Activated T-helper 2 cell treated with anti-CD3 and anti-CD28 coated beads, Interferon-gamma antibody, Interleukin-2, Interleukin-4, amounts not matched to agents 10 μg/mL and 5 μg/mL and 100 μg/mL, durations not matched to agents 14 hours and 24 hours and 36 hours (primary cell): ENCODE measurements around the gene EEPD1. TPM values are rescaled to one million over a fixed set of nuclear protein-coding genes. Genes with fewer than 3 reads are reported as not detected.
"Not testable (repeated sequence)": the region's sequence is repeated elsewhere in the genome, so short reads cannot be mapped to it uniquely, and the experiment has no call there.

ENCODE experiments used
- DNase-seq: peaks from one replicate; pipeline ENCODE4 v3.0.0; 2021; ENCODE audit warnings: low spot score
- H3K27ac Mint-ChIP-seq: one replicate; pipeline ENCODE4 v1.8.0; 2021; ENCODE audit warnings: mixed read lengths
- H3K27me3 Mint-ChIP-seq: one replicate; pipeline ENCODE4 v1.8.0; 2021; ENCODE audit warnings: low read depth, mixed read lengths
- H3K36me3 Mint-ChIP-seq: one replicate; pipeline ENCODE4 v1.8.0; 2021; ENCODE audit warnings: low read depth, mixed read lengths
- H3K4me1 Mint-ChIP-seq: one replicate; pipeline ENCODE4 v1.8.0; 2021; ENCODE audit warnings: low read depth, mixed read lengths
- H3K4me3 Mint-ChIP-seq: one replicate; pipeline ENCODE4 v1.8.0; 2021; ENCODE audit warnings: low read depth, mild to moderate bottlenecking, moderate library complexity, mixed read lengths
- H3K9me3 Mint-ChIP-seq: one replicate; pipeline ENCODE4 v1.8.0; 2021; ENCODE audit warnings: mixed read lengths
- intact Hi-C: fragments of 100-400 bp; cut with micrococcal nuclease; formaldehyde crosslinking; loops from one replicate; pipeline ENCODE4 v1.15.1; 2023
- total RNA-seq: library from RNA; stranded (reverse); gene quantifications from 2 replicates; pipeline ENCODE4 v1.2.3, GENCODE V29; 2022

Gene EEPD1
- total RNA-seq, 1 donor from 2014 or later, result 0.57 TPM

- no peaks in the 10 kb centered on the region for H3K4me1 Mint-ChIP-seq
Observed at GRCh38 chr7:36227223-36227622, 74.2 kb downstream of the EEPD1 start.

GRCh38 chr7:36228039-36228438 is 75.0 kb downstream of the EEPD1 start:
- Mint-ChIP-seq H3K4me3 (no peak overlapping the region), H3K36me3 (no peaks in the 10 kb centered on the region), H3K4me1 (no peaks in the 10 kb centered on the region), H3K27me3 (peaks cover 5% of the 10 kb centered on the region), H3K9me3 (no peaks in the 10 kb centered on the region), H3K27ac (no peak overlapping the region)
- intact Hi-C loops, result no loop called here
- no peak for DNase-seq

More at GRCh38 chr7:36227223-36227622, 74.2 kb downstream of the EEPD1 start:
- Mint-ChIP-seq H3K4me3 (no peak overlapping the region), H3K9me3 (no peaks in the 10 kb centered on the region), H3K27me3 (peaks cover 5% of the 10 kb centered on the region), H3K36me3 (no peaks in the 10 kb centered on the region), H3K27ac (no peak overlapping the region)
- intact Hi-C loops, result no loop called here
- no peak for DNase-seq

- Mint-ChIP-seq H3K27ac (no peak overlapping the region), H3K9me3 (no peaks in the 10 kb centered on the region), H3K27me3 (no peaks in the 10 kb centered on the region), H3K4me1 (no peaks in the 10 kb centered on the region), H3K4me3 (no peak overlapping the region), H3K36me3 (no peaks in the 10 kb centered on the region)
- DNase-seq, result no peak
- intact Hi-C loops, result no loop called here
Observed at GRCh38 chr7:36231406-36231805, 78.4 kb downstream of the EEPD1 start.

GRCh38 chr7:36232555-36232954 is 79.5 kb downstream of the EEPD1 start:
- H3K9me3 Mint-ChIP-seq, result no peaks in the 10 kb centered on the region
- H3K27me3 Mint-ChIP-seq, result no peaks in the 10 kb centered on the region
- H3K36me3 Mint-ChIP-seq, result no peaks in the 10 kb centered on the region
- no peaks in the 10 kb centered on the region for H3K4me1 Mint-ChIP-seq
- no peak overlapping the region for H3K4me3 Mint-ChIP-seq
- H3K27ac Mint-ChIP-seq, result no peak overlapping the region
- DNase-seq, result no peak
- intact Hi-C loops, result no loop called here

- Mint-ChIP-seq H3K9me3 (no peaks in the 10 kb centered on the region), H3K36me3 (no peaks in the 10 kb centered on the region), H3K4me1 (no peaks in the 10 kb centered on the region), H3K27ac (no peak overlapping the region), H3K4me3 (no peak overlapping the region), H3K27me3 (no peaks in the 10 kb centered on the region)
- no peak for DNase-seq
- intact Hi-C loops, result no loop called here
Observed at GRCh38 chr7:36232971-36233550, 80.0 kb downstream of the EEPD1 start.

- H3K4me1 Mint-ChIP-seq, result no peaks in the 10 kb centered on the region
Observed at GRCh38 chr7:36236073-36236472, 83.0 kb downstream of the EEPD1 start.

GRCh38 chr7:36238138-36238537 is 85.1 kb downstream of the EEPD1 start:
- no peak for DNase-seq
- Mint-ChIP-seq H3K27me3 (no peaks in the 10 kb centered on the region), H3K4me3 (no peak overlapping the region), H3K27ac (no peak overlapping the region), H3K9me3 (no peaks in the 10 kb centered on the region), H3K4me1 (no peaks in the 10 kb centered on the region), H3K36me3 (no peaks in the 10 kb centered on the region)
- intact Hi-C loops, result no loop called here

More at GRCh38 chr7:36236073-36236472, 83.0 kb downstream of the EEPD1 start:
- H3K36me3 Mint-ChIP-seq, result no peaks in the 10 kb centered on the region
- intact Hi-C loops, result no loop called here
- H3K27ac Mint-ChIP-seq, result no peak overlapping the region
- no peak overlapping the region for H3K4me3 Mint-ChIP-seq
- H3K9me3 Mint-ChIP-seq, result no peaks in the 10 kb centered on the region
- no peak for DNase-seq
- H3K27me3 Mint-ChIP-seq, result no peaks in the 10 kb centered on the region

GRCh38 chr7:36243356-36243755 is 90.3 kb downstream of the EEPD1 start:
- H3K4me1 Mint-ChIP-seq, intact Hi-C loops, DNase-seq, H3K27me3 Mint-ChIP-seq, H3K4me3 Mint-ChIP-seq, H3K36me3 Mint-ChIP-seq, H3K27ac Mint-ChIP-seq, H3K9me3 Mint-ChIP-seq: not testable (repeated sequence)

GRCh38 chr7:36244001-36244400 is 90.9 kb downstream of the EEPD1 start:
- H3K36me3 Mint-ChIP-seq, H3K9me3 Mint-ChIP-seq, DNase-seq, intact Hi-C loops, H3K4me1 Mint-ChIP-seq, H3K27ac Mint-ChIP-seq, H3K27me3 Mint-ChIP-seq, H3K4me3 Mint-ChIP-seq: not testable (repeated sequence)

GRCh38 chr7:36244429-36244828 is 91.4 kb downstream of the EEPD1 start:
- no peaks in the 10 kb centered on the region for H3K27me3 Mint-ChIP-seq
- H3K36me3 Mint-ChIP-seq, result no peaks in the 10 kb centered on the region
- DNase-seq, result no peak
- H3K9me3 Mint-ChIP-seq, result no peaks in the 10 kb centered on the region
- intact Hi-C loops, result no loop called here
- no peak overlapping the region for H3K4me3 Mint-ChIP-seq
- no peaks in the 10 kb centered on the region for H3K4me1 Mint-ChIP-seq
- H3K27ac Mint-ChIP-seq, result no peak overlapping the region

- DNase-seq, result no peak
- H3K4me3 Mint-ChIP-seq, result no peak overlapping the region
- H3K9me3 Mint-ChIP-seq, result no peaks in the 10 kb centered on the region
- no peak overlapping the region for H3K27ac Mint-ChIP-seq
- no peaks in the 10 kb centered on the region for H3K27me3 Mint-ChIP-seq
- H3K36me3 Mint-ChIP-seq, result no peaks in the 10 kb centered on the region
- no peaks in the 10 kb centered on the region for H3K4me1 Mint-ChIP-seq
- intact Hi-C loops, result no loop called here
Observed at GRCh38 chr7:36245684-36246299, 92.7 kb downstream of the EEPD1 start.

GRCh38 chr7:36249091-36249490 is 96.0 kb downstream of the EEPD1 start:
- peaks cover 2% of the 10 kb centered on the region for H3K27me3 Mint-ChIP-seq
- no peak overlapping the region for H3K4me3 Mint-ChIP-seq
- H3K36me3 Mint-ChIP-seq, result no peaks in the 10 kb centered on the region
- no peaks in the 10 kb centered on the region for H3K9me3 Mint-ChIP-seq
- no peaks in the 10 kb centered on the region for H3K4me1 Mint-ChIP-seq
- intact Hi-C loops, result no loop called here
- no peak for DNase-seq
- no peak overlapping the region for H3K27ac Mint-ChIP-seq

- intact Hi-C loops, result no loop called here
- no peak for DNase-seq
- H3K27me3 Mint-ChIP-seq, result peaks cover 12% of the 10 kb centered on the region
- no peak overlapping the region for H3K4me3 Mint-ChIP-seq
- H3K4me1 Mint-ChIP-seq, result no peaks in the 10 kb centered on the region
- peaks cover 13% of the 10 kb centered on the region for H3K9me3 Mint-ChIP-seq
- H3K27ac Mint-ChIP-seq, result no peak overlapping the region
- H3K36me3 Mint-ChIP-seq, result no peaks in the 10 kb centered on the region
Observed at GRCh38 chr7:36253699-36254098, 100.6 kb downstream of the EEPD1 start.
